ENCODE results near the gene PRKCA.
"Not testable (repeated sequence)": the region's sequence is repeated elsewhere in the genome, so short reads cannot be mapped to it uniquely, and the experiment has no call there.

PRKCA gene

GRCh38 chr17:66340720-66341119 is 38.3 kb downstream of the PRKCA start:
- no peak for DNase-seq (ENCODE audit: low spot score)
- no peak for TF ChIP-seq CTCF (IDR thresholded peaks at IDR 0.05; ENCODE audit: extremely low read depth, missing control alignments)

GRCh38 chr17:66341462-66341861 is 39.0 kb downstream of the PRKCA start:
- no peak for DNase-seq (ENCODE audit: low spot score)
- no peak for TF ChIP-seq CTCF (IDR thresholded peaks at IDR 0.05; ENCODE audit: extremely low read depth, missing control alignments)

- DNase-seq (ENCODE audit: low spot score), result not testable (repeated sequence)
These were observed 39.9 kb downstream of the PRKCA start for GRCh38 chr17:66342263-66342662.

GRCh38 chr17:66343531-66344078 is 41.2 kb downstream of the PRKCA start:
- no peak for DNase-seq (ENCODE audit: low spot score)
- no peak for TF ChIP-seq CTCF (IDR thresholded peaks at IDR 0.05; ENCODE audit: extremely low read depth, missing control alignments)

- no peak for TF ChIP-seq CTCF (IDR thresholded peaks at IDR 0.05; ENCODE audit: extremely low read depth, missing control alignments)
- DNase-seq (ENCODE audit: low spot score), result no peak
These were observed 42.1 kb downstream of the PRKCA start for GRCh38 chr17:66344473-66344872.

GRCh38 chr17:66345264-66345663 is 42.9 kb downstream of the PRKCA start:
- TF ChIP-seq CTCF (IDR thresholded peaks at IDR 0.05; ENCODE audit: extremely low read depth, missing control alignments), result no peak
- no peak for DNase-seq (ENCODE audit: low spot score)

- not testable (repeated sequence) for DNase-seq (ENCODE audit: low spot score)
These were observed 43.7 kb downstream of the PRKCA start for GRCh38 chr17:66345949-66346638.

- DNase-seq (ENCODE audit: low spot score), result no peak
- TF ChIP-seq CTCF (IDR thresholded peaks at IDR 0.05; ENCODE audit: extremely low read depth, missing control alignments), result no peak
These were observed 45.5 kb downstream of the PRKCA start for GRCh38 chr17:66347661-66348514.

Measured in GM20000 (cell line).